ENCODE results near the gene NAALADL2.

NAALADL2 gene

DNA sequence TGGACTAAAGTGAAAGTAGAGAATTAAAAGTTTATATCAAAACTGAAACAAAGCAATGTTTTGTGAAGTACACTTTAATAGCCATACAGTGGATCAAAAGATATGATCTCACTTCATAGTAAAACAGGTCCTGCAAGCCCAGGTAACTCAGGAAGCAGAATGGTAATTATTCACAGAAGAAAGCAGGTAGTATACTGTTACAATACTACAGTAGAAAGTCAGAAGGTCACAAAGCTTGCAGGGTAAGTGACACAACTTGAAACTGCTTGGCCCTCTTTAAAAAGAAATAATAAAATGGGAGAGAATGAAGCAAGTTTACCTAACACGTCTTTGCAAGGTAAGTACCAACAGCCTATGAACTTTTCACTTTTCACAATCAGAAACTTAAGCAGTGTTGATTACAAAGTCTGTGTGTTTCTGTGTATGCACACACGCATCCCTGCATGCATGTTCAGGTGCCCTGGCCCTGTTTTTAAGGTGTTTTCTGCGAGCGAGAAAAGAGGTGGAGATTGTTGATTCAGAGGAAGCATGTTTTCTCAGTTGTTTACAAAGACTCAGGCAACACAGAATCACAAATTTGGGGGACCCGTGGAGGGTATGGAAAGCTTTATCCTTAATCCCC, at the start of gene NAALADL2:
Gene NAALADL2 (plus strand): TSS at position 221 of the 622 bp plus-strand sequence.
- DNase-seq, result no peak

DNA sequence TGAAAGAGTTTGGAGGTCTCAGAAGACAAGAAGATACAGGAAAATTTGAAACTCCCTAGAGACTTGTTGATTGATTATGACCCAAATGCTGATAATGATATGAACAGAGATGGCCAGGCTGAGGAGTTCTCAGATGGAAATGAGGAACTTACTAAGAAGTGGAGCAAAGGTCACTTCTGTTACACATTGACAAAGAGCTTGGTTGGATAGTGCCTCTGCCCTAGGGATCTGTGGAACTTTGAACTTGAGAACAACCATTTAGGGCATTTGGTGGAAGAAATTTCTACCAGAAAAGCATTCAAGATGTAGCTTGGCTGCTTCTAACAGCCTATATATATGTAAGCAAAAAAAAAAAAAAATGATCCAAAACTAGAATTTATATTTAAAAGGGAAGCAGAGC, 48.9 kb upstream of the NAALADL2 start:
- no peak for DNase-seq

DNA sequence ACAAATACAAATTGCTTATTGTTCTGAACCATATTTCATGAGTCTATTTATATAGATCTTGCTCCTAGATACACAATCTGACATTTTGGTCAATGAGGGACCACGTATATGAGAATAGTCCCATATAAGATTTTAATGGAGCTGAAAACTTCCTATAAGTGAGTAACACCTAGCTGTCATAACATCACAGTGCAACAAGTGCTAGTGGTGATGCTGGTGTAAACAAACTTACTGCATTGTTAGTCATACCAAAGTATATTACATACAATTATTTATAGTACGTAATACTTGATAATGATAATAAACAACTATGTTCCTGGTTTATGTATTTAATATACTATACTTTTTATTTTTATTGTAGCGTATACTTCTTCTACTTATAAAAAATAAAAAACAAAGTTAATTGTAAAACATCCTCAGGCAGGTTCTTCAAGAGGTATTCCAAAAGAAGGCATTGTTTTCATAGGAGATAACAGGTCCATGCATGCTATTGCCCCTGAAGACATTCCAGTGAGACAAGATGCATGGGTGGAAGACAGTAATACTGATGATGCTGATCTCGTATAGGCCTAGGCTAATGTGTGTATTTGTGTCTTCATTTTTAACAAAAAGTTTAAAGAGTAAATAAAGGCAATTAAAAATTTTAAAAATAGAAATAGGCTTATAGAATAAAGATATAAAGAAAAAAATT, 46.8 kb upstream of the NAALADL2 start:
- no peak for DNase-seq

DNA sequence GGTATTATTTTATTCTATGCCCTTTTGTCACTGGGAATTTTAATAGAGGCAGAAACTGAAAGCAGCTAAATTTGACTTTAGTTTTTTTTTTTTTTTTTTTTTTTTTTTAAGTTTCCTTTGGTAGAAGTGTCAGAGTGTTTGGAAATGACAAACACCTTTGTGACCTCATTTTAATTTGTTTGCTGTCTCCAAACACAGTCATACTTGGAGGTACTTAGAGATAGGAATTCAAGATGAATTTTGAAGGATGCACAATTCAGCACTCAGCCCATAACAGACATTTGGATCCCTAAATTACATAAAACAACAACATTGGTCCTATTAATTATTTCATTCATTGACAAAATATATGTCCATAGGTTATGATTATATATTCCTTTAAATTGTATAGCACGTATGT, 43.4 kb upstream of the NAALADL2 start:
- no peak for DNase-seq

DNA sequence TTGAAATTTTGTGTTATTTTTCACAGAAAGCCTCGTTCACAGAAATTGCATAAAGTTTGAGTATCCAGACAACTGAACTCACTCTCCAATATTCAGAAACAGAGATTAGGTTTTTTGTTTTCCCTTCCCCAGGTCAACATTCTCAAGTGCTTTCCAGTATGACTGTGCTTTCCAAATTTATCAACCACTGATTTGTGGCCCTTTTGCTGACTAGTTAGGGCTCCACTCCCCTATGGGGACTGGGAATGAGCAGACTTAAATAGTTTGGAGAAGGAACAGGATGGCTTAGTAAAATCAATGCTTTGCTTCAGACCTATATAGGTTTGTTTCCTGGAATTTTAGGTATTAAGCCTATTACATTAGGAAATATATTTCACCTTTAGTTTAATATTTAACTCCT, 38.2 kb upstream of the NAALADL2 start:
- no peak for DNase-seq

DNA sequence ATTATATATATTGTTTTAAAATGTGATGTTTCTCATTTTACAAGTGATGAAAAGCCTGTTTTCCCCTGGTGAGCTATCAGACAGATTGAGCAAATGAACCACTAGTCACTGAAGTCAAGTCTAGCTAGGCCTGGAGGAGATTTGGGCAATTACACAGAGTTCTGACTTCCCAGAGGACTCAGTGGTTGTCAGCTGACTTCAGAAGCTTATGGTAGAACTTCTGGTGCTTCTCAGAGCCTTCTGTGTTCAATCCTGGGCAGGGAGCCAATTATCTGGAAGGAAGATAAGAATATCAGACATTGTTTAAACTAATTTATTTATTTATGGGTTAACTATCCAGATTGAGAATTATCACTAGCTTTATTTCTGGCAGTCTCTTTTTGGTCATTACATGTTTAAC, 37.7 kb upstream of the NAALADL2 start:
- DNase-seq, result no peak

DNA sequence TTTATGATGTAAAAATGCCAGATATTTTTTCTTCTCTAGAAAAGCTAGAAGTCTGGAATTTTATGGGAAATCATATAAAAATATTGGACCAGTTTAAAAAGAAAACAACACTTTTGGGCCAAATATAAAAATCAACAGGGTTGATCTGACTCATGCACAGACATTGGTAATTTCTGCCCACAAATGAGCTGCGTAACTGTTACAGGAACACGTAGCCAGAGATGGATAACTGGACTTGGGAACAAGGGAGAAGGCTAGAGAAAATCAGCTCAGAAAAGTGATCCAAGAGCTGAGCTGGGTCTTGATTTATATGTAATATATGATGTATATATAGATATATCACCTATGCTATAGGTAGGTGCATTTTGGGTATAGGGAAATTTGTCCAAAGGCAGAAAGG, 36.8 kb upstream of the NAALADL2 start:
- DNase-seq, result no peak

DNA sequence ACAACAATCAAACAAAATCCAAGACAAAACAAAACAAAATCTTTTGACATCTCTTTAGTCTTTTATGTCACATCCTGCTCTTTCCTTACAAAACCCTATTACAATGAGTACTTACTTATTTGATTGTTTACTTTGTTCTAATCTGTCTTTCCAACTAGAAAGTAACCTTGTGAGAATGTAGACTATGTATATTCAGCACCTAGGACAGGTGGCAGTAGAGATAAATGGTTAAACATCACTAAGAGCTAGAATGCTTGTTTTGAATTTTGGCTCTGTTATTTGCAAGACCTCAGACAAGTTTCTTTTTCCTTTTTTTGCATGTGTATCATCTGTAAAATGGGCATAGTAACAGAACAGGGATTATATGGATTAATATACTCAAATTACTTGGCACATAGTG, 33.1 kb upstream of the NAALADL2 start:
- DNase-seq, result no peak

DNA sequence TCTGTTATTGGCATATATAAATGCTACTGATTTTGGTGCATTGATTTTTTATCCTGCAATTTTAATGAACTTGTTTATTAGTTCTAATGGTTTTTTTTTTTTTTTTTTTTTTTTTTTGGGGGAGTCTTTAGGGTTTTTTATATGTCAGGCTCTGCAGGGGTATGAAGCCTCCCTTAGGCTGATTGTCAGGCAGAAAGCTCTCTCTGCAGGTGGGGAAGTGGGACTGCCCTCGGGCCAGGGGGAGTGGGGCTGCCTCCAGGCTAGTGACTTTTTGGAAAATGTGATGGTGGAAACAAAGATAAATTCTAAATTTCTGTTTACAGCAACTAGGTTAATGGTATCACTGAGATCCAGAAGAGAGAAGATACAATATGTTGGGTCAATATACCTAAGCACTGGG, 14.4 kb upstream of the NAALADL2 start:
- DNase-seq, result no peak

DNA sequence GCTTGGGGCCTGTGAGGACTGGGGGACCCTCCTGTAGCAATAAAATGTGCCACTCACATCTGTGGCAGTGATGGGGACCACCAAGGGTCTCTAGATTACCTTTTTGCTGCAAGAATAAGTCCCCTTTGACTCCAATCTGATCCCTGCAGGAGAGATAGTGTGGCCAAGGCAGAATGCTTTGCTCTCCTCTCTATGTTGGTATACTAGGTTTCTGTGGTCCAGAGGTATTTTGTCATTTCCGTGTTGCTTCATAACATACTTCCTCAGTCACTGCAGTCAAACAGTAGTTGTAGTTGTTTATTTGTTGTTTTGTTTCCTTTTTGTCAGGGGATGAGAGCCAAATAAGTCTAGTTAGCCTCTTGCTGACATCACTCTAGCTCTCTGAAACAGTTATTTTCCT, 13.1 kb upstream of the NAALADL2 start:
- DNase-seq, result no peak

DNA sequence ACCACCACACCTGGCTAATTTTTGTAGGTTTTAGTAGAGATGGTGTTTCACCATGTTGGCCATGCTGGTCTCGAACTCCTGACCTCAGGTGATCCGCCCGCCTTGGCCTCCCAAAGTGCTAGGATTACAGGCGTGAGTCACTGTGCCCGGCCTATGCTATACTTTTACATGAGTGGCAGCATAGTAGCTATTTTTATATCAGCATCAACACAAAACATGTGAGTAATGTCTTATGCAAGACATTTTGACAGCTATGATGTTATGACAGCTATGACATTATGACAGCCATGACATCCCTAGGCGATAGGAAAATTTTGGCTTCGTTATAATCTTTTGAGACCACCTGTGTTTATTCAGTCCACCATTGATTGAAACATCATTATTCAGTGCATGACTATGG, 4.1 kb upstream of the NAALADL2 start:
- DNase-seq, result no peak

DNA sequence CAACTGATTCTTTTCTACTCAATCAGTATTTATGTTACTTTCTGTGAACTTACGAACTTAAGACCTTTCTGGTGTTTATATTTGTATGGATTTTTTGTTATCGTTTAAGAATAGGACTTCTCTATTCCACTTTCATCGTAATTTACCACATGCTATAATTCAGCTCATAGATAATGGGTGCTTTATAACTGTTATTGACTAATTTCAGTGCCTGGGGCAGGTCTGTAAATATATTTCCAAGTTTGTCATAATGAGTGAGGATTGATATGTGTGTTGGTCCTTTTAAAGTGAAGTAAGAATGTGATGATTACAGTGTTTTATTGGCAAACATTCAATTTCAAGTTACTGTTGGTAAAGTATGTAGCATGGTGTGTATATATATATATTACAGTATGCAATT, 1.8 kb upstream of the NAALADL2 start:
- no peak for DNase-seq

DNA sequence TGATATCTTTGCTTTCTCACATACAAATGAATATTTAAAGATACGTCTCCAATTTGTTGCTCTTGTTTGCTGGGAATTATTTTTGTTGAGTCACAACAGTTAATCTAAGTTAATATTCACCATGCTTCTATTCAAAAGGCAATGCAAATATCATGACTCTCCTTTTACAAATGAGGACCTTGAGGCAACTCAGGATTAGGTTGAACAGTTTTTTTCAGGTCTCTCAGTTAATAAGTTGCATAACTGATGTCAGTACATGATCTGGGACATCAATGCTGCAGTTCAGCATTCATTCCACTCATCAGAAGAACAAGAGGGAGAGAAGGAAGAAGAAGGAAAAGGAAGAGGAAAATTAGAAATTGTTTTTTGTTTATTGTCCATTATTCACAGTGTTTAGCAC, 781 bp upstream of the NAALADL2 start:
- DNase-seq, result no peak

DNA sequence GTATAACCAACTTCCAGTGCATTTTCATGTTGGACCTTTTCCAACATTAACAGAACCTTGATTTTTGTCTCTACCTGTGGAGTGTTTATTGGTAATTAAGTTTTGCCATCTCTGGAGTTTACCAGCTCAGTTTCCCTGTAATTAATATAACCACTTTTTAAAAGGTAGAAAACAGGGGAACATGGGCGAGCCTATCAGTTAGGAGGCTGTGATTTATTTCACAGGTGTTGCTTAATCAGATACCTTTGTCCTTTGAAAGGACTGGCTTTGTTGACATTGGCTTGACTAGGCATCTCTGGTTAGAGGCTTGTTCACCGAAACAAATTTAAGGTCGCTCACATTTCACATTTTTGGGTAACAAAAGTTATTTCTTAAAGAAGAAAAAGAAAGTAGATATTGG, 622 bp downstream of the NAALADL2 start:
- DNase-seq, result no peak

DNA sequence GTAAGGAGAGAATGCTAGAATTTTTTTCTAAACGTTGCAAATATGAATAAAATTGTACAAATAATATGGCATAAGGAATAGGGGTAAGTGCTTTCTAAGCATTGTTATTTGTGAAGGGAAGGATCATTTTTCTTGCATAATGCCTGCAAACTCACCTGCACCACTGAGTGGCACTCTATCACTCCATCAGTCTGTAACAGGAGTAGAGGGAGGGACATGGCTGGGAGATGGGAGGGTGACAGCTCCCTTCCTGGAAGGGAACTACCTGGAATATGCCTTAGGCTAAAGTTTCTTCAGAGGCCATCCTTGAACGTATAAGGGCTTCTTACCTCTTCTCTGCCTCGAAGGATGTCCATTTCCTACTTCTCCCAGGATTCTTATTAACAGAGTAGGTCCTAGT, 3.0 kb downstream of the NAALADL2 start:
- no peak for DNase-seq

DNA sequence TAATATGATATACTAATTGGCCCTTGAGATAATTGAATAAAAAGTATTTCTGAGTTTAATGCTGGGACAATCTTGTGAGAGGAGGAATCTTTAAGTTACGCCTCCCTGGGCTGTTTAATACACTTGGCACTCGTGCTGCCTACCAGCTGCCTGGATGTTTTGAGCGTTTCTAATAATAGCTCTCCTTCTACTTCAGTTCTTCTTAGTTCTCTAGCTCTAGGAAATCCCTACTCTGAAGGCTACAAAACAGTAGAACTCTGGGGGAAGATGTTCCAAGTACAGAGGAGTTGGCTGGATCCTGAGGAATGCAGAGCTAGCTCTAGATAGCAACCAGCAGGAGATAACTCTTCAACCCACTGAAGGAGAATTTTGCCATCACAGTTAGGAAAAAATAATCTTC, 3.5 kb downstream of the NAALADL2 start:
- no peak for DNase-seq

DNA sequence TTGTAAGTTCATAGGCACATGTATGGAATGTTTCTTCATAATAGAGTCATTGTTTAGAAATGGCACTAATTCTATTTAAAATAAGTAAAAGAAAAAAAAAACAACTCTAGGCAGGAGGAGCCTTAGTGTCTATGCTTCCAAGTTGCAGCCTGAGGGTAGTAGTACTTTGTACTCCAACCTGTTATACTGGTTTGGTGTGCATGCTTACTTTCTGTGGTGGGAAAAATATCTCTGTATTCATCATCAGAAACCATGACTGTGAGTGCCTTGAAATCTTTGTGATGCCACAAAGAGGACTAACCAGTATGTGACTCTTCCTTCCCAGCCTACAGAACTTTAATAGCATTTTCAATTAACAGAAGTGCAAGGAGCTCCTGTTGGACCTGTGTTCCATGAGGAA, 4.4 kb downstream of the NAALADL2 start:
- DNase-seq, result no peak

DNA sequence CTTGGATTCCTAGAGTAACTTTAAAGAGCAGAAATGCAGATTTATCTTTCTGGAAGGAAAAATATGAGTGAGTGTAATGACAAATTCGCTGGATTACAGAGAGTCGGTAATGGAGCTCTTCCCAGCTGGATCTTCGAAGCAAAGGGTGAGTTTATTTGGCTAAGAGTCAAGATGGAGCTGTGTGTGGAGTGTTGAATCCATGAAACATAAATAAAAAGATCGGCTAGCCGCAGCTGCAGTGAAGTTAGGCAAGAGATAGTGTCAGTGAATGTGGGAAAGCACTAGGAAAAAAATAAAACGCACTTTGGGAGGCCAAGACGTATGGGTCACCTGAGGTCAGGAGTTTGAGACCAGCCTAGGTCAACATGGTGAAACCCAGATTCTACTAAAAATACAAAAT, 10.3 kb downstream of the NAALADL2 start:
- no peak for DNase-seq

DNA sequence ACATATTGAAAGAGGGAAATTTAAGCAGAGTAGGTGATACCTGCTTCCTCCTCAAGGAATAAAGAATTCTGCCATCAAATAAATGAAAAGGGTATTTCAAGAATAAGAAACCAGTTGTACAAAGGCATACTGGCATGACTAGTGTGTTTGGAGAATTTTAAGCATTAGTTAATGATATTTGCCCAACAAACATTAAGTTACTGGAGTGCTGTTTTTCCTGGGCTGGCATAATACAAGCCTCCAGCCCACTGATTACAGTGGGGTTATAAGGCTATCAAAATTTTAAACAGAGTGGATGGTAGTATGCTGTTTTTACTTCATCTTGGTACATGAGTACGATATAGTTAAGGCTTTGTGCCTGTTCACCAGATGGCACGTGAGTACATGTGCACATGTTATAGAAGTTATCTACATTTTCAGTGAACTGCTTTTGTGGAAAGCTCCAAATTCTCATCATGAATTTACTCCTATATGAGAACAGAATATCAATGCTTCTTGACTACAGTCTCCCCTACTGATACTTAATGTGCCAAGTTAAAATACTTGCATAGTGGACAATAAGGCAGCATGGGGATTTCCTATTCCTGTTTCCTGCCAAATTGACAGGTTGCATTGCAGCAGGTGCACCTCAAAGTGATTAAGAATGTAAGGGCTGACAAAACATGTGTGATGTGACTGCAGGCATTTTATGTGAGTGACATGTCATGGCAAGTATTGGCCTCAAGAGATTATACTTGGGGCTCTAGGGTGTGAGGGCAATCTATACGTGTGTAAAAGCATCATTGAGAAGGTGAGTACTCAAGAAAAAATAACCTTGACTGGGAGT, 14.9 kb downstream of the NAALADL2 start:
- DNase-seq, result no peak

DNA sequence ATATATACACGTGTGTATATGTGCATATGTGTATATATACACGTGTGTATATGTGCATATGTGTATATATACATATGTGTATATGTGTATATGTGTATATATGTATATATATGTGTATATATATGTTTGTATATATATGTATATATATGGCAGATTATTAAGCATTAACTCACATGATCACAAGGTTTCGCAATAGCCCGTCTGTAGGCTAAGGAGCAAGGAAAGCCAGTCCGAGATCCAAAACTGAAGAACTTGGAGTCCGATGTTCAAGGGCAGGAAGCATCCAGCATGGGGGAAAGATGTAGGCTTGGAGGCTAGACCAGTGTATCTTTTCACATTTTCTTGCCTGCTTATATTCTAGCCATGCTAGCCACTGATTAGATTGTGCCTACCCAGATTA, 23.7 kb downstream of the NAALADL2 start:
- DNase-seq, result no peak

DNA sequence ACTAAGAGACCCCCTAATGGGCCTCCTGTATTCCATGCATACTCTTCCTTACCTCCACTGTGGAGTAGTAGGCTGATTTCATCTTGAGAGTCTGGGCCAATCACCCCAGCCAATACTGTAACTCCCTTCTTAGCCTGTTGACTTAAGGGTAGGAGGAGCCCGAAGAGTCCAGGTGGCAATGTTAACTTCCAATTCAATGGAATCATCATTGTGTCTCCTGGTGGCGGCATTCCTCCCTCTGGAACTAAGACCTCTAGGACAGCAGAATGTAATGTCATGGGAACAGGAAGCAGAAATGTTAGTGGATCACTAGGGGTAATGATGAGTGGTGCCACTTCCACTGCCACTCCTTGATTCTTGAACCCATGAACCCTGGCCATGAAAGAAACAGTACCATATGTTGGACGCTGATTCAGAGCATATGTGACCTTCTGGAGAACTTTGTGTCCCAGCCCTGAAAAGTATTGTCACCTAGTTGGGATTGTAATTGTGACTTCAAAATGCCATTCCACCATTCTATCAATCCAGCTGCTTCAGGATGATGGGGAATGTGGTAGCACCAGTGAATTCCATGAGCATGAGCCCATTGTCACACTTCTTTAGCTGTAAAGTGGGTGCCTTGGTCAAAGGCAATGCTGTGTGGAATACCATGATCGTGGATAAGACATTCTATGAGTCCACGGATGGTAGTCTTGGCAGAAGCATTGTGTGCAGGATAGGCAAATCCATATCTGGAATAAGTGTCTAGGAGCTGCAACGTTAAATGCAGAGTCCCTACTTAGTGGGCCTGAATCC, 24.9 kb downstream of the NAALADL2 start:
- no peak for DNase-seq

DNA sequence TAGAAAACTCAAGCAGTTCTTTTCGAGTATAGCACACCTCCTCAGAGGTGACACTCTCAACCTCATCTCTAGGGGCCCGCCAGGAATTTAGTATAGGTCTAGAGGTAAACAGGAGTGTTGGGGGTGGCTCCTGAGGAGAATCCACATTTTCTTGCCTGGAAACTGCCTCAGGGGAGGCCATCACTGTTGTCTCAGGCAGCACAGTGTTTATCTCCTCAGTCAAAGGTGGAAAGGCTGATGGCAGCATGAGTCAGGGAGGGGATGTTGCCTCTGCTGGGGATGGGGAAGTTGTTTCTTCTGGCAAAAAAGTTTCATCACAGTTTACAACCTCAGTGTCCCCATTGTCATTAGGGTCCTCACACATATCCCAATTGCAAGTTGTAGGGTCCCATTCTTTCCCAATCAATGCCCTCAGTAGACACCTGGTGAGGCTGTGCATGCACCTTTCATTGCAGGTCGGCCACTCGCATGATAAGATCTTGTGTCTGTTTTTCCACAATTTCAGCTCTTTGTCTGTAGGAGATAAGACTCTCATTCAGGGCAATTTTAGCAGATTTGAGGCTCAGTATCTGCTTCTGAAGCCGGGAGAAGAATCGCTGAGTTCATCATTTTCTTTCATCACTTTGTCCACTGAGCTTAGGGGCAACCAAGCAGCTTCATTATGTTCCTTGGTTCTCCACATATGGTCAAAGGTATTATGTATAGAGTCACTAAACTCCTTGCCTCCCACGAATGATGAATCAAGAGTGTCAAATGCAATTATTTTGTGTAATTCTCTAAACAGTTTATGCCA, 25.8 kb downstream of the NAALADL2 start:
- no peak for DNase-seq
